ENCODE results near the gene TRIM63.

The TRIM63 gene

DNA sequence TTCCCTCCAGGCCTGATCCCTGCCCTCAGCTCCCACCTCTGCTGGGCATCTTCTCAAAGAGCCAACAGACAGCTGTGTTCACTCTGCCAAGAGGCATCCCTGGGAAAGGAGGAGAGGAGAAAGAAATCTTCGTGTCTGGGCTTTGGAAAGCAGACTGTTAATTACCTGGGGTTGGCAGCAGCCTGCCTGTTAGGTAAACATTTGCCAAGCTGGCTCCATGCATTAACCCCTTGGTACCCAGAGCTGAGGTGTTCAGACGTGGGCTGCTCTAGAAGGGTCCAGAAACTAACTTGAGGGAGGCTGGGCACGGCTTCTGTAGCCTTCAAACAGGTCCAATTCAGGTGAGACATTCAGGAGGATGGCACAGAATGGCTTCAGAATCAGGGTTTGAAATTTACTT is 54.6 kb downstream of the TRIM63 start:
- peak; percentile 37 for DNase-seq

GRCh38 chr1:26010825-26011224 is 56.6 kb downstream of the TRIM63 start:
- DNase-seq, result no peak

- peak; percentile 43 for DNase-seq
These were observed 57.5 kb downstream of the TRIM63 start for GRCh38 chr1:26009796-26010447.

DNA sequence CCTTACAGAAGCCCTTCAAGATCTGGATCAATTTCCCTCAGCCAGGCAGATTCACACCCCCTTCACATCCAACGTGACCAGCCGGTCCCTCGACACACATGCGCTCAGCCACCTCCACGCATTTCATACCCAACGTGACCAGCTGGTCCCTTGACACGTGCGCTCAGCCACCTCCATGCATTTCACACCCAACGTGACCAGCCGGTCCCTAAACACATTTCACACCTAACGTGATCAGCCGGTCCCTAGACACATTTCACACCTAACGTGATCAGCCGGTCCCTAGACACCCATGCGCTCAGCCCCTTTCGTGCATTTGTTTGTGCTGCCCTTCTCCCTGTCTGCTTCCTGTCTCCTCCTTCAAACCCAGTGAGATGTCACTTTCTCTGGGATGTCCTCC is 60.7 kb downstream of the TRIM63 start:
- DNase-seq, result no peak

DNA sequence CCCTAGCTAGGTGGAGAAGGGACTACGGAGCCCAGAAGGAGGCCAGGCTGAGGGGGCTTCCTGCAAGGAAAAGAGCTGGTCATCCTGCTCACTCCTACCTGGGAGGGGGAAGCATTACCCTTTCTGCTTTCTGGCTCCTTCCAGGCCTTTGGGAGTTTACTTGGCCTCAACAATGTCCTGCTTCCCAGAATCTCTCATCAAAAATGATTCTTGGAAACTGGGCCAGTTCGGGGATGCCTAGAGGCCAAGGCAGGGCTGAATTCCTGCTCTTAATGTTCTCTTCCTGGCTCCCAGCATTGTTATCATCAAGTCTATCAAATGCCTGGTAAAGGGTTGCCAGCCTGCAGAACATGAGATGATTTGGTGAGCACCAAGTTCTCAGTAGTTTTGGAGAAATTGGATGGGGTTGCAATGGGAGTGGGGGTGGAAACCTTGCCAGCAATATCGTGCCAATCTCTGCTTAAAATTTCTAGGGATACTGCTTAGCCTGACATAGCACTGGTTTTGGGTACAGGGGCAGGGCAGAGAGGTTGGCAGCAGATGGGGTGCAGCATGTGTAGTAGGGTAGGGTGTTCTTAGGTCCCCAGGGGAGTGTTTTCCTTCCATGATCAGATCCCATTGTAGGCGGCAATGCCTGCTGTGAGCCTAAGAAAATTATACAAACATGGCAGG is 61.9 kb downstream of the TRIM63 start:
- DNase-seq, result no peak

DNA sequence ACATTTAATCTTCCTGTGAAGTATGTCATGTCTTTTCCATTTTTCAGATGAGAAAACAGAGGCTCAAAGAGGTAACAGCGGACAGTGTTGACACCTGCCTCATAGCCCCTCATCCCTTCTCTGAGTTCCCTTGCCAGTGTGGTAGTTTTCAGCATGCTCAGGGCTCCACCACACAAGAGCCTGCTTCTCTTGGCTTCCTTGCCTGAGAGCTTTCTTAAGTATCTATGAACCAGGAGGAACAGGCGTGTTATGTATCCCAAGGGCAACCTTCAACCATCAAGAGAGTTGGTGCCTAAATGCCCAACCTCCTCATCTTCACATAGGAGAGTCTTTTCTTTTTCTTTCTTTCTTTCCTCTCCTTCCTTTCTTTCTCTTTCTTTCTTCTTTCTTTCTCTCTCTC is 63.7 kb downstream of the TRIM63 start:
- no peak for DNase-seq

GRCh38 chr1:26003262-26003661 is 64.2 kb downstream of the TRIM63 start:
- DNase-seq, result no peak

Measured in NCI-H1694 (cell line).